HepG2 (cell line): ENCODE data around the gene XG. TPM values are rescaled to one million over a fixed set of nuclear protein-coding genes. Genes with fewer than 3 reads are reported as not detected.
"Not testable (repeated sequence)": the region's sequence is repeated elsewhere in the genome, so short reads cannot be mapped to it uniquely, and the experiment has no call there.

Experiments used
- ATAC-seq: fragments of 200-7000 bp; cut with Tn5 transposase; 3 replicates; pipeline ENCODE4 v1.9.1; 2020; ENCODE audit warnings: mild to moderate bottlenecking, moderate library complexity
- BruUV-seq: library from RNA; stranded (reverse); fragments of 400-500 nt; replicated peaks from 2 replicates; lab custom pipeline; 2021; lab: Mats Ljungman, UMichigan
- CTCF ChIA-PET: fragments of 300-600 bp; formaldehyde crosslinking; extraction: SDS; loops from one replicate; lab custom pipeline; 2021; ENCODE audit warnings: low total read pairs, inconsistent platforms, low intra/inter-chr PET ratio; lab: Yijun Ruan, JAX
- POLR2A ChIA-PET: fragments of 350-600 bp; sonication (Branson Sonifier 250); formaldehyde crosslinking; loops from one replicate; lab custom pipeline; 2020; ENCODE audit warnings: antibody characterized with exemption, inconsistent platforms; lab: Yijun Ruan, JAX
- DNase-seq: peaks from one replicate; pipeline ENCODE4 v3.0.0-alpha.2; 2015; ENCODE audit warnings: low spot score
- FAIRE-seq: peaks from 3 replicates; lab custom pipeline; 2011; peaks lifted over from hg19 to GRCh38; lab: Jason Lieb, UNC
- H2AFZ ChIP-seq: one replicate; pipeline ENCODE4 v1.6.1; 2011; ENCODE audit warnings: low read length, inconsistent platforms
- H3K27ac ChIP-seq: fragments of 300-600 bp; 3 replicates; pipeline ENCODE4 v1.8.0; 2011; ENCODE audit warnings: mixed run types, mild to moderate bottlenecking, mixed read lengths, low read length, inconsistent platforms; ENCODE audit not compliant: insufficient read depth; ENCODE audit errors: extremely low read length
- H3K27me3 ChIP-seq, 2 experiments: fragments of 200-600 bp in 1 of 2; 2 replicates in 1 of 2; 3 replicates in 1 of 2; pipeline versions ENCODE4 v1.6.0 to v1.8.0; 2011; ENCODE audit warnings: low read length in 2 of 2, mild to moderate bottlenecking in 2 of 2, moderate library complexity in 2 of 2, inconsistent platforms in 1 of 2; ENCODE audit not compliant: insufficient read depth in 2 of 2, control insufficient read depth in 1 of 2
- H3K36me3 ChIP-seq, 2 experiments: fragments of 200-600 bp in 1 of 2; replicated peaks in 1 of 2; 2 replicates in 1 of 2; 3 replicates in 1 of 2; pipeline versions ENCODE4 v1.5.1 to v1.8.0; 2011; ENCODE audit warnings: low read length in 2 of 2, inconsistent platforms in 1 of 2; ENCODE audit not compliant: insufficient read depth in 2 of 2, control insufficient read depth in 1 of 2
- H3K4me1 ChIP-seq: 2 replicates; pipeline ENCODE4 v1.5.1; 2012; ENCODE audit warnings: low read length, inconsistent platforms; ENCODE audit not compliant: insufficient read depth
- H3K4me2 ChIP-seq: 2 replicates; pipeline ENCODE4 v1.6.0; 2011; ENCODE audit warnings: low read depth, low read length, inconsistent platforms
- H3K4me3 ChIP-seq, 3 experiments: fragments of 200-600 bp in 1 of 3; sonication (generic), shearing (Covaris generic) in 1 of 3; replicated peaks in 1 of 3; 2 replicates each; pipeline ENCODE4 v1.5.1; 2011 to 2016; ENCODE audit warnings: low read length in 3 of 3, inconsistent platforms in 2 of 3, low read depth in 2 of 3, mild to moderate bottlenecking in 2 of 3, control low read depth in 1 of 3, mixed read lengths in 1 of 3; ENCODE audit not compliant: insufficient read depth in 1 of 3
- H3K79me2 ChIP-seq: one replicate; pipeline ENCODE4 v1.6.1; 2011; ENCODE audit warnings: low read length, inconsistent platforms; ENCODE audit not compliant: insufficient read depth
- H3K9ac ChIP-seq: 2 replicates; pipeline ENCODE4 v1.6.0; 2011; ENCODE audit warnings: mild to moderate bottlenecking, low read depth, low read length, inconsistent platforms; ENCODE audit not compliant: insufficient read depth
- H3K9me3 ChIP-seq: 2 replicates; pipeline ENCODE4 v1.5.1; 2012; ENCODE audit warnings: mild to moderate bottlenecking, low read length
- H4K20me1 ChIP-seq: 2 replicates; pipeline ENCODE4 v1.6.0; 2011; ENCODE audit warnings: inconsistent platforms, mild to moderate bottlenecking, low read length, moderate library complexity; ENCODE audit not compliant: insufficient read depth
- ARID5B ChIP-seq: IDR thresholded peaks from 2 replicates; pipeline ENCODE4 v1.4.0; 2020; ENCODE audit warnings: mild to moderate bottlenecking, missing genetic modification reagents
- ARNTL ChIP-seq: sonication (generic); formaldehyde crosslinking; IDR thresholded peaks from 2 replicates; pipeline ENCODE4 v1.4.0; 2020; ENCODE audit warnings: mild to moderate bottlenecking, missing genetic modification reagents
- FOXA1 ChIP-seq, 2 experiments: fragments of 450-650 bp in 1 of 2; sonication (generic) in 1 of 2; formaldehyde crosslinking in 1 of 2; IDR thresholded peaks; 2 replicates each; pipeline versions ENCODE4 v1.4.0 to v1.6.1; 2016 to 2020; ENCODE audit warnings: missing genetic modification reagents in 1 of 2
- FOXP4 ChIP-seq: sonication (generic); formaldehyde crosslinking; IDR thresholded peaks from 2 replicates; pipeline ENCODE4 v1.4.0; 2020; ENCODE audit warnings: missing genetic modification reagents
- GATAD2A ChIP-seq: IDR thresholded peaks from 2 replicates; pipeline ENCODE4 v1.6.1; 2016
- HDAC1 ChIP-seq: sonication (generic); formaldehyde crosslinking; IDR thresholded peaks from 2 replicates; pipeline ENCODE4 v1.5.1; 2020; ENCODE audit warnings: mild to moderate bottlenecking, missing genetic modification reagents
- HNF4A ChIP-seq: sonication (generic); formaldehyde crosslinking; IDR thresholded peaks from 2 replicates; pipeline ENCODE4 v1.4.0; 2020; ENCODE audit warnings: missing genetic modification reagents
- PAXIP1 ChIP-seq: sonication (generic); formaldehyde crosslinking; conservative IDR thresholded peaks from 2 replicates; pipeline ENCODE4 v1.4.0; 2020; ENCODE audit warnings: mild to moderate bottlenecking, missing genetic modification reagents, moderate library complexity
- POGZ ChIP-seq: sonication (generic); formaldehyde crosslinking; IDR thresholded peaks from 2 replicates; pipeline ENCODE4 v1.4.0; 2020; ENCODE audit warnings: mild to moderate bottlenecking, missing genetic modification reagents
- POLR2AphosphoS5 ChIP-seq: IDR thresholded peaks from 2 replicates; pipeline ENCODE4 v1.6.1; 2012; ENCODE audit warnings: low read depth, low read length
- SALL1 ChIP-seq: sonication (generic); formaldehyde crosslinking; IDR thresholded peaks from 2 replicates; pipeline ENCODE4 v1.8.0; 2022; ENCODE audit warnings: mild to moderate bottlenecking, missing genetic modification reagents
- SOX5 ChIP-seq: IDR thresholded peaks from 2 replicates; pipeline ENCODE4 v1.6.1; 2016; ENCODE audit warnings: borderline replicate concordance
- ZBTB20 ChIP-seq: sonication (generic); formaldehyde crosslinking; IDR thresholded peaks from 2 replicates; pipeline ENCODE4 v1.8.1; 2023; ENCODE audit warnings: missing genetic modification reagents, low read depth, mild to moderate bottlenecking, borderline replicate concordance
- ZEB1 ChIP-seq: IDR thresholded peaks from 2 replicates; pipeline ENCODE4 v1.6.1; 2012; ENCODE audit warnings: mild to moderate bottlenecking, low read depth, inconsistent platforms; ENCODE audit not compliant: insufficient replicate concordance
- WGBS: methylation state at CpG from one replicate; pipeline ENCODE4 v1.1.6; 2017; ENCODE audit warnings: low lambda C conversion rate; 5-methylcytosine and 5-hydroxymethylcytosine counted together
- in situ Hi-C: cut with HindIII; loops from 2 replicates; pipeline ENCODE4 v1.10.0; 2017; ENCODE audit warnings: low pct_unique_long_range_greater_than_20kb; ENCODE audit not compliant: extremely low pct_ligation_motif_present
- intact Hi-C: fragments of 100-400 bp; cut with micrococcal nuclease; formaldehyde crosslinking; loops from one replicate; pipeline ENCODE4 v1.10.0; 2022; ENCODE audit not compliant: unreplicated experiment
- polyA plus RNA-seq, 8 experiments: library from polyadenylated mRNA; depleted of rRNA in 3 of 8; stranded (reverse) in 7 of 8; unstranded in 1 of 8; fragments of >200 nt; fragmentation: Illumina TruSeq in 4 of 8; extraction: Trizol in 4 of 8; gene quantifications; 2 replicates each; pipeline versions ENCODE4 v1.2.1 to v1.2.3, GENCODE V29; 2011 to 2016; ENCODE audit warnings: low read depth in 4 of 8, missing spikeins in 1 of 8, mixed read lengths in 1 of 8; ENCODE audit not compliant: insufficient read depth in 1 of 8
- total RNA-seq, 5 experiments: library from RNA; depleted of rRNA; stranded (reverse); fragments of >200 nt; fragmentation: Illumina TruSeq; extraction: Trizol; gene quantifications; 2 replicates each; pipeline ENCODE4 v1.2.3, GENCODE V29; 2016; ENCODE audit warnings: low read depth in 1 of 5

The XG gene
- total and polyA plus RNA-seq, 2 of the 13 experiments (the other 11 are each of a cell fraction or from before 2014, with no cell fraction given) = not detected

DNA sequence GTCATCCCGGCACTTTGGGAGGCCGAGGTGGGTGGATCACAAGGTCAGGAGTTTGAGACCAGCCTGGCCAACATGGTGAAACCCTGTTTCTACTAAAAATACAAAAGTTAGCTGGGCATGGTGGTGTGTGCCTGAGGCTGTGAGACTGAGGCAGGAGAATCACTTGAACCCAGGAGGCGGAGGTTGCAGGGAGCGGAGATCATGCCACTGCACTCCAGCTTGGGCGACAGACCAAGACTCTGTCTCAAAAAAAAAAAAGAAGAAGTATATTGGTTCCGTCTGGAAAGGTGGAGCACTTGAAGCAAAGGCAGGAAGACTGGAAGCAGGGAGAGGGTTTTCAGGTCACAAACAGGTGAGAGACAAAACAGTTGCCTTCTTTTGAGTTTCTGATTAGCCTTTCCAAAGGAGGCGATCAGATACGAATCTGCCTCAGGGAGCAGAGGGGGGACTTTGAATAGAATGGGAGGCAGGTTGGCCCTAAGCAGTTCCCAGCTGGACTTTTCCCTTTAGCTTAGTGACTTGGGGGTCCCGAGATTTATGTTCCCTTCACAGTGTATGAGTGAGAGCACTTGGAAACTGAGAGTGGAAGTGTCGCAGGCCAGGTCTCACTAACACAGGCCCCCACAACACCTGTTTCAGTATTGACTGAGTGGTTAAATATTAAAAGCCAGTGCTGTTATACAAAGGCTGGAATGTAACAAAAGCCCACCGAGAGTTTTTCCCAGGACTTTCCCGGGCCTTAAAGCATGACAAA lies 28.8 kb downstream of the XG start:
- FAIRE-seq (peak; percentile 88), ATAC-seq (peak; percentile 98), DNase-seq (peak; percentile 74)
- BruUV-seq = TSS peak; percentile 98
- Histone ChIP-seq H3K4me2 (peak overlapping the region; percentile 83), H3K27ac (peak overlapping the region; percentile 97), H3K4me3 (peak overlapping the region; percentile 48 to 66 (median 64); a peak in 5 of 6 replicates), H3K4me1 (peaks cover 28% of the 10 kb centered on the region), H3K9ac (peak overlapping the region; percentile 72)
- H3K27me3 ChIP-seq; CTCF ChIA-PET; in situ Hi-C loops; H3K9me3 ChIP-seq; POLR2A ChIA-PET; H4K20me1 ChIP-seq; H2AFZ ChIP-seq; H3K79me2 ChIP-seq; H3K36me3 ChIP-seq; intact Hi-C loops; TF ChIP-seq FOXA1 (IDR thresholded peaks at IDR 0.05): not testable (repeated sequence)
- 6% methylated on average over 10 of the region's 12 CpGs for WGBS
- TF ChIP-seq FOXP4 (CRISPR knock-in tag) (peak; percentile 50; the same call in 1 of the 2 replicates), ZBTB20 (CRISPR knock-in tag) (peak; percentile 33; the same call in 1 of the 2 replicates), PAXIP1 (CRISPR knock-in tag) (peak; percentile 88), ZEB1 (peak; percentile 73), SOX5 (CRISPR knock-in tag) (peak; percentile 71; the same call in 1 of the 2 replicates), ARNTL (CRISPR knock-in tag) (0 out of 2 replicates have a peak, but pooled peaks have one; percentile 26), POLR2AphosphoS5 (peak; percentile 76), FOXA1 (CRISPR knock-in tag; IDR thresholded peaks at IDR 0.05) (peak; percentile 85), HNF4A (CRISPR knock-in tag) (peak; percentile 8; the same call in 1 of the 2 replicates), GATAD2A (CRISPR knock-in tag) (peak; percentile 17; the same call in 1 of the 2 replicates), HDAC1 (peak; percentile 48; the same call in 1 of the 2 replicates), POGZ (0 out of 2 replicates have a peak, but pooled peaks have one; percentile 7), SALL1 (CRISPR knock-in tag) (peak; percentile 13; the same call in 1 of the 2 replicates), ARID5B (CRISPR knock-in tag) (peak; percentile 43)
